Right kidney (tissue), 1 donor: Measurements from ENCODE around the gene SH2B3.
A peak's percentile ranks its signal among the peaks of the same experiment; 100 is the strongest.

Source experiments
- DNase-seq: peaks from one replicate; pipeline ENCODE4 v3.0.0-alpha.2; 2016

SH2B3 gene

GRCh38 chr12:111408686-111409402, 3.1 kb downstream of the SH2B3 start:
- no peak for DNase-seq

GRCh38 chr12:111409403-111409779, 3.7 kb downstream of the SH2B3 start:
- peak; percentile 45 for DNase-seq

DNA sequence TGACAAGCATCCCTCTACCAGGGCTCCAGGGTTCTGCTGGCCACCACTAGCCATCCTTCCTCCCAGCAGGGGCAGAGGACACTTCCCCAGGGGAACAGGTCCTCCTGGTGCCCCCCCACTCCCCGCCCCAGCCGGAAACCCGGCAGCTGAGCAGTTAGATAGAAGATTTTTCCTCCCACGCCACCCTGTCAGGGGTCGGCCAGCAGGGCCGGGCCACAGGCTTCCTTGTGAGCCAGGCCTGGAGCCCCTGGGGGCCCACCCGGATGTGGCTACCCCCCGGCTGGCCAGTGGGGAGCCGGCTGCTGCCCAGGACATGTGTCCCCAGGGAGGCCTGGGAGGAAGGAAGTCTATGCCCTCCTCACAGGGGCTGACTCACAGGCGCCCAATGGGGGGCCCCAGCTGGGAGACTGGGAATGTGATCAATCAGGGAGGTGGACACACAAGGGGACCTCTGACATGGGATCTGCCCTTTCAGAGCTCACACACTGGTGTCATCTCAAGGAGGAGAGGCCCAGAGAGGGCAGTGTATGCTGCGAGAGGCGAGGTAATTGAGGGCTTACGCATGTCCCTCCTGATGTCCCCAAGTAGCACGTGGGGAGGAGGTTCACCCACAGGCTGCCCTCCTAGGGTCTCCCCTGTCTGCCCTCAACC, 4.2 kb downstream of the SH2B3 start:
- DNase-seq, result peak; percentile 53

DNA sequence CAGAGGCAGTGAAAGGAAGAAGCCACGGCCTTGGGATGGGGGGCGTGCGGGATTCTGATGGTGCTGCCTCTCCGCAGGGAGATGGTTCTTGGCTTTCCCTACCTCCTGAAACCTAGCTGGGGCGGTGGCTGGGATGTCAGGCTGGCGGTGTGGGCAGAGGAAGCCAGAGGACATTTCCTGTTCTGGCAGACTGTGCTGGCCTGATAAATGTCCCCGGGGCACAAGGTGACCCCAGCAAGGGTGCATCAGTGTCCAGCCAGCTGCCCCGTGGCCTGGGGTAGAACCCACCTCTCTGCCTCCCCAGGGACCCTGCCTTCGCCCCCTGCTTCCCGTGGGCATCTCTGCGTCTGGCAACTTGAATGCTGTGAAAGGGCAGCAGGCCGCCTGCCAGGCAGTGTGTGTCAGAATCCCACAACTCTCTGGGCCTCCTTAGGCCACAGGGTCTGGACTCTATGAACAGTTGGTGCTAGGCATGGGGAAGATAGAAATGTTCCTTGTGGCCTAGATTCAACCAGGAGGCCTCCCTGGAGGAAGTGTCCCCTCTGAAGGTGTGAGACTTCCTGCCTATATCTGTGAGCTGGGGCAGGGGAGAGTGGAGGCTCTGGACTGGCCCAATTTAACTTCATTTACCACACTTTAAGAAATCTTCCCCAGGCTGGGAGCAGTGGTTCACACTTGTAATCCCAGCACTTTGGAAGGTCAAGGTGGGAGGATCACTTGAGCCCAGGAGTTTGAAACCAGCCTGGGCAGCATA, 4.9 kb downstream of the SH2B3 start:
- DNase-seq, result no peak

DNA sequence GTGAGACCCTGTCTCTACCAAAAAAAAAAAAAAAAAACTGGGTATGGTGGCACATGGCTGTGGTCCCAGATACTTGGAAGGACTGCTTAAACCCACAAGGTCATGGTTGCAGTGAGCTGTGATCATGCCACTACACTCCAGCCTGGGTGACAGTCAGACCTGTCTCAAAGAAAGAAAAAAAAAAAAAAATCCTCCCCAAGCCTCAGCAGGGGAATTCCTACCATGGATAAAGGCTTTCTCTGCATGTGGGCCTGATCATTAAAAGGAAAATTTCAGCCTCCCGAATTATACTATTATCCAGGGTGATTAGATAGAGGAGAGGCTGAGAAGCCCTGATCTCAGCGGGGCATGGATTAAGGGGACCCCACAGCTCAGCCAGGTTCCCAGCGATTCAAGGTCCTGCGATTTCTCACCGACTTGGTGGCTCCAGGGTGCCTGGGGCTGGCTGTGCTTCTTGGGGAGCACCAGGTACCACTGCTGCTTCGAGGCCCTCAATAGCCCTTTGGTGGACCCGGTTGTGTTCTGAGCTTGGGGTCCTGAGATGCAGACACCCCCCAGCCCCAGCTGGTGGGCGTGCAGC, 5.6 kb downstream of the SH2B3 start:
- DNase-seq, result no peak

DNA sequence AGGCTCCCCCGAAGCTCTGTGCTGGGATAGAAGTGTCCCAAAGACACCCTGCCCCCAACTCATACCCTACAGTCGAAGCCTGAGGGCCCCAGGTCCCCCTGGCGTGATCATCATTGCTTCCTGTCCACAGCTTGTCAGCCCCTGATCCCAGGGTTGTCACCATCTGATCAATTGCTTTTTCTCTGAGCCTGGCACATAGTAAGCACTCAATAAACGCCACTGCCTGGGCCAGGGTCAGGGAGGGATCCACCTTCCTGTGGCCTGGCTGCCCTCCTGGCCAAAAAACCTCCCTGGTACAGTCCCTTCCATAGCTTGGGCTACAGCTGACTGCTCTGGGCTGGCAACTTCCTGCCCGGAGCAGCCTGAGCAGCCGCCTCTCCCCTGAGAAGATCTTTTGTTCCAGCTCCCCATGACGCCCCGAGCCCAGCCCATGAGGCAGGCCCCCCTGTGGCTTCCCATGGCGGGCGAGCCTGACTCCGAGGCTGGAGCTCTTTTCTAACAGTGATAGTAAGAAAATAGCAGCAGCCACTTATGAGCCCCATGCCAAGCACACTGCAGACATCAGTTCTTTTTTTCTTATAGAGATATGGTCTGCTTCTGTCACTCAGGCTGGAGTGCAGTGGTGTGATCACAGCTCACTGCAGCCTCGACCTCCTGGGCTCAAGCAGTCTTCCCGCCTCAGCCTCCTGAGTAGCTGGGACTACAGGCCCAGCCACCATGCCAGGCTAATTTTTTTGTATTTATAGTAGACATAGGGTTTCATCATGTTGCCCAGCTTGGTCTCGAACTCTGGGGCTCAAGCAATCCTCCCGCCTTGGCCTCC, 6.5 kb downstream of the SH2B3 start:
- no peak for DNase-seq

- DNase-seq, result no peak
These were observed 7.2 kb downstream of the SH2B3 start for GRCh38 chr12:111412830-111413441.

DNA sequence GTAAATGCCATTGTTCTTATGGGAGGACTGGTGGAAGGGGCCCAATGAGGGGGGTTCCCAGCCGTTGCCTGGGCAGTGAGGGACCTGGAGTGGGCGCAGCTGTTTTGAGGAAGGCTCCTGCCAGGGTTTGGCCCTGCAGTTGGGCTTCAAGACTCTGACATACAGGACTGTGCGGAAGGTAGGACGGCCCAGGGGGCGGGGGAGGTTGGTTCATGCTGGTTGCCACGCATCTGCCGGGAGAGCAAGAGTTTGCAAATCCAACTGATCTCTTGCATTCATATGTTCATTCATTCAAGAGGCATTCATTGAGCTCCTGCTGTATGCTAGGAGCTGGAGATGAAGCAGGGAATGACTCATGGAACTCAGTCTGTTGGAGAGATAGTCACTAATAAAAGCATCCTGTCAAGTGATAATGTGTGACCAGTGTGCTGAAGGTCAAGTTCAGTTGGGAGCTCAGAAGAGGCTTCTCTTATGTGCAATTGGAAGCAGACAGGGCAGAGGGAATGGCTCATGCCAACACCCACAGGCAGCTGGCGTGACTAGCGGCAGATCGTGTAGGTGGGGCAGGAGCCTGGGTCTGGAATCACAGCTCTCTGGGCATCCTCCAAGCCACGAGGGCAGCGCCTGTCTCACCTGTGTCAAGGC, 7.8 kb downstream of the SH2B3 start:
- no peak for DNase-seq

DNA sequence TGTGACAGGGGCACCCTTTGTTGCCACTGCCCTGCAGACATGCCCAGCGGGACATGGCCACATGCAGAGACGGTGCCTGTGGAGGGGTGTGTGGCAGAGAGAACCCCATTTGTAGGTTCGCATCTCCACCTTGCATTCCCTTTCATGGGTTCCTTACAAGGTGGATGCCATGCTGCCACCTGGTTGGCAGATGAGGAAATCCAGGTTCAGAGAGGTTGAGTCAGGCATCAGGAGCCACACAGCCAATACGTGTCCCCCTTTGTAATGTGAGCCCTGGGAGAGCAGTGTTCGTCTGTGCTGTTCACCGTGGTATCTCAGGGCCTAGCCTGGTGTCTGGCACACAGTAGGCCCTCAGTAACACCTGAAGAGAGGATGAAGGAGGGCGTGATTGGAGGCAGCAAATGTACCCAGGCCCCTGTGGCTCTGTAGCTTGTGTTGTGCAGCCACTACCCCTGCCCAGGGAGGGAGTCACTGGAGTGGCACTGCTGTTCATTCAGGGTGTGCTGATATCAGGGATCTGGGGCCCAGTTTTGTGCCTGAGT, 9.1 kb downstream of the SH2B3 start:
- no peak for DNase-seq

- DNase-seq, result no peak
These were observed 11.6 kb downstream of the SH2B3 start for GRCh38 chr12:111417290-111417689.

GRCh38 chr12:111417784-111418593, 12.3 kb downstream of the SH2B3 start:
- no peak for DNase-seq

GRCh38 chr12:111418594-111418880, 12.8 kb downstream of the SH2B3 start:
- no peak for DNase-seq

- DNase-seq, result no peak
These were observed 14.1 kb downstream of the SH2B3 start for GRCh38 chr12:111419784-111420183.

DNA sequence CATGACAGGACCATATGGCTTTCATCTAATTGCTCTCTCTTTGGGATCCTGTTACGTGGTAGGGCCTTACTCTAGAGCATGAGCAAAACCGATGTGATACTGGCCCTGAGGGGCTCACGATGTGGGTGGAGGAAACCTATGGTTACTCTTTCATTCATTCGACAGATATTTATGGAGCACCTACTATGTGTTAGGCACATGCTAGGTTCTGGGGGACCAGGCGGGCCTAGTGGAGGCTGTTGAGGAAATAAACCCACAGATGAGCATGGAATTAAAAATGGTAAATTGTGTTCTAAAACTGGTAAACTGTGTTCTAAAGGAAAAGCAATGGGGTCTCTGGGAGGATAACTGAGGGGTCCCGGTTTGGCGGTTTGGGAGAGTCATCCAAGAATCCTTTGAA, 14.8 kb downstream of the SH2B3 start:
- no peak for DNase-seq

GRCh38 chr12:111424189-111424792, 18.6 kb downstream of the SH2B3 start:
- DNase-seq, result no peak

DNA sequence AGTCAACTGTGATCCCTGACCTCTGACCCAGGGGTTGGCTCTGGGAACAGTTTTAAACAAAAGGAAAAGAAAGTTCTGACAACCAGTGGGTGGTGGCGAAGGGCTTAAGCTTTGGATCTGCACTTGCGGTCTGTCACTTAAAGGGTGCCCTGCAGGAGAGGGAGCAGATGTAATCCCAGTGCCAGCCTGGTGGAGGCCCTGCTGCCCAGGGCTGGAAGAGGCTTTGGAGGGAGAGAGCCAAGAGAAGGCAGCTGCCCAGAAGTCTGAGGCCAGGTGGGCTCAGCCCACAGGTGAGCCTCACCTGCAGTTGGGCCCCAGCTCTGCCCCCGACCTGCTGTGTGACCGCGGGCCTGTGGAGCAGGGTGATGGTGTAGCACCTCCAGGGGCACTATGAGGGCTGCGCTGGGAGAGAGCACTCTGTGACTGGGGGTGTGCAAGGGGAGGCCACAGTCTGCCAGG, 19.1 kb downstream of the SH2B3 start:
- no peak for DNase-seq

DNA sequence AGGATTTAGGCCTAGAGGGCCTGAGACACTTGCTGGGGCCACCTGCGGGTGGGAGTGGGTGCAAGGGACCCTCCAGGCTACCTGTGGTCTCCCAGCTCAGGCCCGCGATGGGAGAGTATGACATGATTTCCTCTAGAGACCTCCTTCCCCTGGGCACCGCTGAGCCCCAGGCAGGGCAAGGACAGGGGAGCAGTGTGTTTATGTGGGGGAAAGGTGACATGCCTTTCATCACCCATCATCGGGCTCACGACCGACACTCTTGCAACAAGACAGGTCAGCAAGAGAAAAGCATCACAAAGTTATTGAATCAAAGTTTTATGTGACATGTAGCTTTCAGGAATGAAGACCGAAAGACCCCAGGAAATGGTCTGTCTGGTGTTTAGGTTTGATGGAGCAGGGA, 19.9 kb downstream of the SH2B3 start:
- DNase-seq, result no peak

GRCh38 chr12:111426344-111427185, 20.8 kb downstream of the SH2B3 start:
- no peak for DNase-seq
